Mucosa of descending colon (tissue), 3 donors: ENCODE data around the gene SHD. TPM values are rescaled to one million over a fixed set of nuclear protein-coding genes. Genes with fewer than 3 reads are reported as not detected.

ENCODE experiments used
- ATAC-seq: fragments of 200-7000 bp; cut with Tn5 transposase; one replicate; pipeline ENCODE4 v1.9.1; 2020; ENCODE audit warnings: mild to moderate bottlenecking, moderate library complexity
- DNase-seq, 3 donors: peaks; one replicate each; pipeline ENCODE4 v3.0.0-alpha.2; 2020
- H3K36me3 ChIP-seq: fragments of 200-600 bp; one replicate; pipeline ENCODE4 v1.8.0; 2021; ENCODE audit warnings: low read depth, mild to moderate bottlenecking
- H3K4me1 ChIP-seq: fragments of 200-600 bp; one replicate; pipeline ENCODE4 v1.8.0; 2021; ENCODE audit warnings: low read depth, mild to moderate bottlenecking
- H3K4me3 ChIP-seq: fragments of 200-600 bp; one replicate; pipeline ENCODE4 v1.8.0; 2021; ENCODE audit warnings: mild to moderate bottlenecking
- H3K9me3 ChIP-seq: fragments of 200-600 bp; one replicate; pipeline ENCODE4 v1.8.0; 2021; ENCODE audit warnings: mild to moderate bottlenecking
- intact Hi-C, 2 donors: fragments of 100-400 bp; cut with DNase I in 1 of 2; cut with micrococcal nuclease in 1 of 2; formaldehyde crosslinking; loops; one replicate each; pipeline versions ENCODE4 v1.11.0 to v1.11.1; 2022; cut with DNase I, micrococcal nuclease
- total RNA-seq, 3 donors: library from RNA; stranded (reverse); fragmentation: NEBNext Ultra II Directional in 2 of 3; extraction: Animal tissue kit (Norgen Biotek cat#: 25700) in 2 of 3; gene quantifications; one replicate each; pipeline versions ENCODE4 v1.2.1 to v1.2.4, GENCODE V29; 2021 to 2023
- TF ChIP-seq, protein P1 (sequence below): fragments of 200-600 bp; IDR thresholded peaks from one replicate; pipeline ENCODE4 v1.8.0; 2022; ENCODE audit warnings: antibody characterized with exemption, mild to moderate bottlenecking
- donor health status: DM: no; HTN: no; CAD: no; lungs with moderate emphysema.
- donor health status: DM: no; HTN: no; CAD: no.
- donor health status: DM: no; HTN: yes; CAD: no.

The SHD gene
- total RNA-seq, 3 donors from 2014 or later: 4.6 to 27.8 (median 21.0) TPM

GRCh38 chr19:4316956-4317355, 37.9 kb downstream of the SHD start:
- TF ChIP-seq, protein P1, sequence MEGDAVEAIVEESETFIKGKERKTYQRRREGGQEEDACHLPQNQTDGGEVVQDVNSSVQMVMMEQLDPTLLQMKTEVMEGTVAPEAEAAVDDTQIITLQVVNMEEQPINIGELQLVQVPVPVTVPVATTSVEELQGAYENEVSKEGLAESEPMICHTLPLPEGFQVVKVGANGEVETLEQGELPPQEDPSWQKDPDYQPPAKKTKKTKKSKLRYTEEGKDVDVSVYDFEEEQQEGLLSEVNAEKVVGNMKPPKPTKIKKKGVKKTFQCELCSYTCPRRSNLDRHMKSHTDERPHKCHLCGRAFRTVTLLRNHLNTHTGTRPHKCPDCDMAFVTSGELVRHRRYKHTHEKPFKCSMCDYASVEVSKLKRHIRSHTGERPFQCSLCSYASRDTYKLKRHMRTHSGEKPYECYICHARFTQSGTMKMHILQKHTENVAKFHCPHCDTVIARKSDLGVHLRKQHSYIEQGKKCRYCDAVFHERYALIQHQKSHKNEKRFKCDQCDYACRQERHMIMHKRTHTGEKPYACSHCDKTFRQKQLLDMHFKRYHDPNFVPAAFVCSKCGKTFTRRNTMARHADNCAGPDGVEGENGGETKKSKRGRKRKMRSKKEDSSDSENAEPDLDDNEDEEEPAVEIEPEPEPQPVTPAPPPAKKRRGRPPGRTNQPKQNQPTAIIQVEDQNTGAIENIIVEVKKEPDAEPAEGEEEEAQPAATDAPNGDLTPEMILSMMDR: no peak
- intact Hi-C loops: no loop called here
- Histone ChIP-seq H3K4me3 (no peak overlapping the region), H3K4me1 (no peaks in the 10 kb centered on the region), H3K9me3 (no peaks in the 10 kb centered on the region), H3K36me3 (no peaks in the 10 kb centered on the region)
- ATAC-seq (no peak), DNase-seq (no peak)

- no peaks in the 10 kb centered on the region for H3K9me3 ChIP-seq
- ATAC-seq (no peak), DNase-seq (no peak)
- intact Hi-C loops: no loop called here
- TF ChIP-seq, protein P1: no peak
- H3K4me3 ChIP-seq: no peak overlapping the region
- no peaks in the 10 kb centered on the region for H3K36me3 ChIP-seq
- no peaks in the 10 kb centered on the region for H3K4me1 ChIP-seq
Observed at GRCh38 chr19:4318460-4318859, 39.4 kb downstream of the SHD start.

DNA sequence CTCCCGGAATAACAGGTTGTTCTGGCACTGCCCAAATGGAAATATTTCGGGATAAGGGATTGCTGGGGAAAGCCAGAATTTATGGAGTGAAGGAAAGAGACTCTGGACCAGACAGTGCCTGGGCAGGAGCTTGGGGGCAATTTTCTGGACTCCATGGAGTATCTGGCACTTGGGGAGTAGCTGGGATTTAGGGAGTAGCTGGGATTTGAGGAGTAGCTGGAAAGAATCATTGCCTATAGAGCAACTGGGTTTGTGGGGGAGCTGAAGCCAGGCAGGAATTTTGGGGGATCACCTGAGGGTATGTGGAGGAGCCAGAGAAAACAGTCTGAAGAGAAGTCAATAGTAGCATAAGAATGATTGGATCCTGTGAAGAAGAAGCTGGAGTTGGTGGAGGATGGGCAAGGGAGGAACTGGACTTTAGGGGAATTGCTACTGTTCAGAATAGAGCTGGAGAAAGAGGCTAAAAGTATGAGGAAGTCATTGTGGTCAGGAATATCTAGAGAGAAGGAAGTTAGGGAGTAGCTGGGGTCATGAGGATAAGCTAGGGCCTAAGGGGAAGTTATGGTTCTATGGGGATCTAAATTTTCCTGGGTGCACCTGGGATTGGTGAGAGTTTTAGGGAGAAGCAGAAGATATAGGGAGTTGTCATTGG, 40.1 kb downstream of the SHD start:
- intact Hi-C loops: no loop called here
- no peaks in the 10 kb centered on the region for H3K4me1 ChIP-seq
- TF ChIP-seq, protein P1: no peak
- ATAC-seq: no peak
- H3K4me3 ChIP-seq: no peak overlapping the region
- H3K36me3 ChIP-seq: no peaks in the 10 kb centered on the region
- no peaks in the 10 kb centered on the region for H3K9me3 ChIP-seq
- DNase-seq: no peak

GRCh38 chr19:4320419-4320818, 41.4 kb downstream of the SHD start:
- intact Hi-C loops: no loop called here
- Histone ChIP-seq H3K4me1 (no peaks in the 10 kb centered on the region), H3K4me3 (no peak overlapping the region), H3K36me3 (no peaks in the 10 kb centered on the region), H3K9me3 (no peaks in the 10 kb centered on the region)
- ATAC-seq (no peak), DNase-seq (no peak)
- TF ChIP-seq, protein P1: no peak

GRCh38 chr19:4322942-4323665, 44.0 kb downstream of the SHD start:
- Histone ChIP-seq H3K9me3 (no peaks in the 10 kb centered on the region), H3K36me3 (no peaks in the 10 kb centered on the region), H3K4me1 (peaks cover 6% of the 10 kb centered on the region), H3K4me3 (no peak overlapping the region)
- TF ChIP-seq, protein P1: no peak
- DNase-seq (peak; percentile 57 to 77 (median 62)), ATAC-seq (peak; percentile 69)
- intact Hi-C loops: no loop called here
